GM12891 (cell line): ENCODE measurements around the gene CALN1.

Experiments used
- PAX5 ChIP-seq: IDR thresholded peaks from 2 replicates; pipeline ENCODE4 v1.6.1; 2011; ENCODE audit warnings: low read length, moderate library complexity, mild to moderate bottlenecking; ENCODE audit not compliant: insufficient read depth, severe bottlenecking
- POLR2A ChIP-seq: IDR thresholded peaks from 2 replicates; pipeline ENCODE4 v1.6.1; 2011; ENCODE audit warnings: low read depth, low read length, control low read depth
- POLR2AphosphoS5 ChIP-seq: IDR thresholded peaks from 2 replicates; pipeline ENCODE4 v1.6.1; 2011; ENCODE audit warnings: low read depth, low read length, control low read depth

GRCh38 chr7:72182036-72182435 is 230.1 kb downstream of the CALN1 start:
- TF ChIP-seq POLR2A (no peak), POLR2AphosphoS5 (no peak), PAX5 (no peak)
